Stimulated activated CD8-positive, alpha-beta memory T cell treated with anti-CD3 and anti-CD28 coated beads, Interleukin-12 subunit alpha, Interleukin-12 subunit beta, amount 100 ng/mL, for 1 hour (primary cell): ENCODE results near the gene DNAJB4.
"Not testable (repeated sequence)": the region's sequence is repeated elsewhere in the genome, so short reads cannot be mapped to it uniquely, and the experiment has no call there.

Experiments
- DNase-seq: peaks from one replicate; pipeline ENCODE4 v3.0.0-alpha.2; 2020; ENCODE audit warnings: low read depth

Gene DNAJB4

DNA sequence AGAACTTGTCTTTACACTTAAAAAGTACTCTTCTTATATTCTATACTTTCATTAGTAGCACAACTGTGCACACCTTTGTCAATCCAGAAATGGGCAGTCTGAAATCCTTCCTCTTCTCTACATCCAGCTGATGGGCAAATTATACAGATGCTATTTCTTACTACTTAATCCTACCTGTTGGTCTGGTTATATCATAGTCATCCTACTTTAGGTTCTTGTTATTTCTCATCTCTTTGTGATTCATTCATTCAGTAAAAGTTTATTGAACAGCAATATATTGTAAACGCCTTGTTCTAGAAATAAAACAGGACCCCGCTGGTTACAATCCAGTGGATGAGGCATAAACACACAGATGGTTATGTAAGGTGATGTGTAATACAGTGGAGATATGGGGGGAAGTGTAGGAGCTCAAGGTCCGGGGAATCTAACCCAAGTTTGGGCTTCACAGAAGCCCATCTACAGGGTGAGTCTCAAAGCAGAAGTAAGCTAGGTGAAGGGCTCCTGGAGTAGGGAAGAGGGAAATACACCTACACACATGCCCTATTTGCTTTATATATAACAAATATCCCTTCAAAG is 14.0 kb upstream of the DNAJB4 start:
- DNase-seq, result no peak

DNA sequence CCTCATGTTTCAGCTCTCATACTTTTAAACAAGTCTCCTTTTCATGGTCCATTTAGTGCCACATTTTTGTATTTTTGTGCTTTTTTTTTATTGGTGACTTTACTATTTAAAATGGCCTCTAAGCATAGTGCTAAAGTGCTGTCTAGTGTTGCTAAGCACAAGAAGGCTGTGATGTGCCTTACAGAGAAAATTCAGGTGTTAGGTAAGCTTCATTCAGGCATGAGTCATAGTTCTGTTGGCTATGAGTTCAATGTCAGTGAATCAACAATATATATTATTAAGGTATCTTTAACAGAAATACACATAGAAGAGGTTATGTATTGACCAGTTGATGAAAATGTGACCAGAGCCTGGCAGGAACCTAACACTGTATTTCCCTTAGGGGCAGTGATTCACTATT is 13.1 kb upstream of the DNAJB4 start:
- DNase-seq, result no peak

DNA sequence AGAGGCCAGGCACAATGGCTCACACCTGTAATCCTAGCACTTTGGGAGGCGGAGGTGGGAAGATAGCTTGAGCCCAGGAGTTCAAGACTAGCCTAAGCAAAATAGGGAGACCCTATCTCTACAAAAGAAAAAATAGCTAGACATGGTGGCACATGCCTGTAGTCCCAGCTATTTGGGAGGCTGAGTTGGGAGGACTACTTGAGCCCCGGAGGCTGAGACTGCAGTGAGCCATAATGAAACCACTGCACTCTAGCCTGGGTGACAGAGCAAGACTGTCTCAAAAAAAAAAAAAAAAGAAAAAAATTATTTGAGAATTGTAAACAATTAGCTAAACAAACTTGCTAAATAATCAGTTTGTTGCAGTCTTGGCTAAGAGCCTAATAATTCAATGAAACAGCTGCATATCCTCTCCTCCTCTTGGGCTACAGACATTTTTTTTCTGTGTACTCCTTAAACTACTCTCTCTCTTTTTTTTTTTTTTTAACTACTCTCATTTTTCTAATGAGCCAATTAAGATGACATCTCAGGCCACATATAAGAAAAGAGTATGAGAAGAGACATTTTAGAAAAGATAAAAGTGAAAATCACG is 10.5 kb upstream of the DNAJB4 start:
- DNase-seq, result no peak

DNA sequence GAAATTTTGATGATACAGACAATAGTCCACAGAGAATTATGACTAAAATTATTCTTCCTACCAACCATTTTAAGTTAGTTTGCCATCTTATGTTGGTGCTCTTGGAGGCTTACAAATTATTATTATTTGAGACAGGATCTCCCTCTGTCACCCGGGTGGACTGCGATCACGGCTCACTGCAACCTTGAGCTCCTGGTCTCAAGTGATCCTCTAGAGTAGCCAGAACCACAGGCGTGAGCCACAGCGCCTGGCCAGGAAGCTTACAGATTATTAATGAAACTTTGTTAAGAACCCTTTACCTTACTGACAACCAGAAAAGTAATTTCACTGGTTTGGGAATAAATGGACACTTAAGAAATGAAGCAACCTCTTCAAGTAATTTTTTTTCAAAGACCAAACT is 8.0 kb upstream of the DNAJB4 start:
- no peak for DNase-seq

DNA sequence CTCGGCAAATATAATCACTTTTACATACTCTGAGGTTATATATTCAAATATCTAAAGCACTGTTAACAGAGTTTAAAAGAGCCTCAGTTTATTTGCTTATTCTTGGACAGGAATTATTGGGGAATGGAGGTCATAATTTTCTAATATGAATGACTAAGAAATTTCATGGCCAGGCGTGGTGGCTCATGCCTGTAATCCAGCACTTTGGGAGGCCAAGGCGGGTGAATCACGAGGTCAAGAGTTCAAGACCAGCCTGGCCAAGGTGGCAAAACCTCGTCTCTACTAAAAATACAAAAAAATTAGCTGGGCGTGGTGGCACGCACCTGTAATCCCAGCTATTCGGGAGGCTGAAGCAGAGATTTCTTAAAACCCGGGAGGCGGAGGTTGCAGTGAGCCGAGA is 4.2 kb upstream of the DNAJB4 start:
- not testable (repeated sequence) for DNase-seq

DNA sequence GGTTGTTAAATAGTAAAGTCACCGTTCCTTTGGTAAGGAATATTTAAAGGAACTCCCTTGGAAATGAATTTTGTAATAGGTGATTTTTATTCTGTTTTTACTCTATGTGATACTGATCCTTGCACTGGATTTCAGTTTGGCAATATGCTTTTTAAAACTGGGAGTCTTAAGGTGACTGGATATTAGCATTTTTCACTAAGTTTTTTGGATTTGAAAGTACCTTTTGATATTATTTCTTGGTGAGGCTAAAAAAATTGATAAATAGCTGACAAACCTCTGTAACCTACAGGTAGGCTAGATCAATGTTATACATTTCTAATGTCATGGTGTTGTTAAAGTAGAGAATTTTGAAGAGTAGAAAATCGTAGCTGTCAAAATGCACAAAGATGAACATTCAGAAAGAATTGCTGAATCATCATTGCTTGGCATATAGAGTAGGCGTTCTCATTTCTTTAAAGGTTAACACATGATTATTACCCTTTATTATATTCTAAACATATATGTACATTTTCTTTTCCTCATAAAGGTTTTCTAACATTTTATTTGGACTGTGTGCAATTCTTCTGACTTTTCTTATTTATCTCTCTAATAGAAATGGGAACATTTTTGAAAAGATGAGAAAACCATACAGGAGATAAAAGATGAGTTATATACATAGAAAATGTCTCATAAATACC is 1.5 kb upstream of the DNAJB4 start:
- no peak for DNase-seq

DNA sequence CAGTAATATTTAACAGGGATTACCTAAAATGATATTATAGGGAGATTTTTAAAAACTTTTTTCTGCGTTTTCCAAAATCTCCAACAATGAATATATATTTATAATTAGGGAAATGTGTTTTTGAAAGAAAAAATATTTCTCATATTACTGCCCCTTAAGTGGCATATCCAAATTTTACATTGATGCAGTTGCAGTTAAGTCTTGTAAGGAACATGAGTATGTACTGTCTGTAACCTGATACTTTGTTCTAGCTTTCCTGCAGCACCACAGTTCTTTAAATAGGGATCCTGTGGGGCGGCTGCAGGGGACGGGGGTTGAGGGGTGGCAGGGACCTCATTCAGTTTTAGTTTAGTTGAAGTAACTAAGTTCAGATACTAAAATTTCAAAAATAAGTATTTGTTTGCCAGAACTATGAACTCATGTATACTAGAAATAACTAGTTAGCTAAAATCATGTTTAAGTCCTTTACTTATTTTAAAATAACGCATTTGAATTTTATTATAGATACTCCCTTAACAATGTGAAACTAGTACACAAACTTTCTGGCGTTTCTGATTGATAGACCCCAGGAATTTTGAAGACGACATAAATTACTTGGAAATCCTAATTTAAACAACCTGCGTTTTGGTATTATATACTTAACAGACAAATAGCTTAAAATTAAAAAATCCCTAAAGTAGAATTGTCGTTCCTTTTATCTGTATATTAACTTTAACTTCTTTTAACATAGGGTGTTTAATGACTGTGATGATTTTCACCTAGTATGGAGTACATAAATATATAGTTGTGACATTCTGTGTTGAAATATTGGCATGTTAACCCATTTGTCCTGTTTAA is 639 bp upstream of the DNAJB4 start:
- no peak for DNase-seq

DNA sequence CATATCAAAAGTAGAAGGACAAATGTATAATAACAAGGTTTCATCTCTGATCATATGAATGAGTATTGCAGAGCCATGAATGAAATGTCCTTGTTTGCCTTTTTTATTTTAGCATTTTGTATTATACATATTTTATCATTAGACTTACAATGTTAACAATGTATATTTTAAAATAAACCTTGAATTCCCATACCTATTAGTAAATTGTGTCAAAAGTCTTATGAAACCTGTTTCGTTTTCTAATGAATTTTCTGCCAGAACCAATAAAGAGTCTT is 646 bp downstream of the DNAJB4 start:
- DNase-seq, result no peak

DNA sequence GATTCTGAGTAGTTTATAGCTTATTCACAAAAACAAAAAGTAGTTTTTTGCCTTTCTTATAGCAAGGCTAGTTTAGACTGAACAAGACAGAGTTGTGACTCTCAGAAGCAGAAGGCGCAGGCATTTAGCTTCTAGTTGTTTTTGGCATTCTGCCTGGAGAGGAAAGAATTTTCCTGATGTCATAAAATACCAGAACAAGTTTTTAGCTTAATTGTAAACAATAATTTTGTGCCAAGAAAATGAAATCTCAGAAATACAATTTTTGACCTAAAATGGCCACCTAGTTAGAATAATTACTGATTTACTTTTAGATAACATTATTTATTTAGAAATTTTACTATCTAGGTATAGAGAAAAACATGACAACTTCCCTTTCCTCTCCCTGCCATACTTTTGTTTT is 1.0 kb downstream of the DNAJB4 start:
- DNase-seq, result no peak

DNA sequence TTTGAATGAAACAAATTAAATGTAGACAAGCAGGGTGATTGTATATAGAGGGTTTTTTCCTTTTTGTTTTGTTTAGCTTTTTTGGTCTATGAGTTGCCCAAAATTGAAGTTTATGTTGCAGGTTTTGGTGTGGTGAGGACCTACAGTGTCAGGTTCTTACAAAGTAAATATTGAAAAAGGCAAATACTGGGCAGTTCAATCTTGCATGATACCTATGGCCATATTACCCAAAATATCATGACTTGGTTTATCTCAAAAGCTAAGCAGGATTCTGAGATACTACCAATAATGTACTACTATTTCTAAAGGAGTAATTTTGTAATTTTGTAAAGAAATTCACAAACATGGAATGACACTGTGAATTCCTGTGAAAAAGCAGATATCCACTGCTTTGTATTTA is 1.8 kb downstream of the DNAJB4 start:
- no peak for DNase-seq

DNA sequence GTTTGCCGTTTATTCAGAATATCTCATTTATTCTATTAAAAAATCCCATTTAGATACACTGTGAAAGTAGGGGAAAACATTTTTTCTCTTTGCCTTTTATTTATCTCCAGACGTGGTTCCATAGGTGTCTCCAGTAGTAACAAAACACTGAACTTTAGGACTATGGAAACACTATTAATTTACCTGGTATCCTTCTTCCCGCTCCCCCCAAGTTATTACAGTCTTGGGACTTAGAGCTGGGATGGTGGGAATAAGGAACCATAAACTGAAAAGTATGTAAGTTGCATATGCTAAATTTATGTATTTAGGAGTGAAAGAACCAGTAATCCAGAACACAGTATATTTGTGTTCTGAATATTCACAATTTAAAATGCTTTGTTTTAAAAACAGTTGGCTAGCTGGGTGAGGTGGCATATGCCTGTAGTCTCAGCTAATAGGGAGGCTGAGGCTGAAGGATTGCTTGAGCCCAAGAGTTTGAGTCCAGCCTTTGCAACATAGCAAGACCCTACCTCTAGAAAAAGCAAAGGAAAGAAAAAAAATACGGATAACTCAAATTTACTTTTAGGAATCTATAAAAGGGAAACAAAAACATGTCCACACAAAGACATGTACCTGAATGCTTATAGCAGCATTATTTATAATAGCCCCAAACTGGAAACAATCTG is 3.1 kb downstream of the DNAJB4 start:
- DNase-seq, result no peak

DNA sequence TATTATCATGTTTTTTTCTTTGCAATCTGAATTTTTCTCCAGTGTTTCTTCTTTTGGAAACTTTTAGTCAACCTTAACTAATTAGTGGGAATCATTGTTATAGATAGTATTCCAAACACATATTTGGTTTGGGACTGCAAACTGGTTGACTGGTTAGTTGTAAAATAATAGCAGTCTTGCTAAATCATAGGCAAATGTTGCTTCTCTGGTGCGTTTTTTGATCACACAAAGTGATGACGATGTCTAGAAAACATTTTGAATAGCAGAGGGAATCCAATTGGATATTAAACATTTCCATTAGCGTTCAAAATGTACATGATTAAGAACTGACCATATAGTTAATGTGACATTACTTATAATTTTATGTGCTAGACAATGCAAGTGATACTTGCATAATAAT is 4.5 kb downstream of the DNAJB4 start:
- no peak for DNase-seq

DNA sequence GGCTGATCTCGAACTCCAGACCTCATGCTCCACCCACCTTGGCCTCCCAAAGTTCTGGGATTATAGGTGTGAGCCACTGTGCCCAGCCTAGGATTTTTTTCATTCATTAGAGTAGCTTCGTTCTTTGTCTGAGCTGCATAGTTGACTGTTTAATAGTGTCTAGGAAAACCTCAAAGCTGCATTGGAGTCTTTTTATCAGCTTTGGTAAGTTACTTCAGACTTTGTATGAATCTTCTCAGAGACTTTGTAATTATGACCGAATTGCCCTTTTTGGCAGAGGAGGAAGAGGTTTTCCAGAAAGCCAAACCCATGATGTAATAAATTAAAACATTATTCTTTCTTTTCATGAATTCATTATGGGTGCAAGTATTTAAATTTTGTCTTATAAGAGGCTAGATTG is 5.1 kb downstream of the DNAJB4 start:
- no peak for DNase-seq

DNA sequence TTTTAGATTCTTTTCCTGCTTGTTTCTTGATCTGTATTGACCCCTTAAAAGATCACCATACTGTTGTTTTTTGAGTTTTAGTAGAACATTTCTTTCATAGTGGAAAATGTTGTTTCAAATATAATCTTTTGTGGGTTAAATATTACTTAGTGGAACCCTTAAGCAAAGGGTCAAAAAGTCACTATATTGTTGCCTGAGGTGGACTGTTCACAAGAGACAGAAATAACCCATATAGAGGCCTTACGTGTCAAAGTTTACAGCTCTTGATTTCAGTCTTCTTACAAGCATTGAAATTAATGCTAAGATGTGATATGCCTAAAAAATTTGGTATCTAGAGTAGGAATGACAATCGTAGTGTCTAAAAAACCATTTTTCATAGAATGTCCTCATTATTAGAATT is 6.3 kb downstream of the DNAJB4 start:
- DNase-seq, result no peak

DNA sequence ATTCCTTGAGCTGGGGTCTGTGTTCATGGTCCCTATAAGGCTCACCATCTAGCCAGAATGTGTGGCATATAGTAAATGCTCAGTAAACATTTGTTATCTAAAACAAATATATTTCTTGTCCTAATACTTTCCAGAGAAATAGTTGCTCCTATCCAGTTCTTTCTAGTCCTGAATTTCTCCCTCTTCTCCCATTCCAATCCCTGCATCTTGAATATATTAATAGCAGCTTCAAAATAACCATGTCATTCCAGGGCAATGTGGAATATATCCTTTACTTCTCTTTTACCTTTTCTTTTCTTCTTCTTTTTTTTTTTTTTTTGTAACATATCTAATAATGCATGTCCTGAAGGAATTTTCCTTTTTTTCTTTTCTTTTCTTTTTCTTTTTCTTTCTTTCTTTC is 10.4 kb downstream of the DNAJB4 start:
- no peak for DNase-seq

DNA sequence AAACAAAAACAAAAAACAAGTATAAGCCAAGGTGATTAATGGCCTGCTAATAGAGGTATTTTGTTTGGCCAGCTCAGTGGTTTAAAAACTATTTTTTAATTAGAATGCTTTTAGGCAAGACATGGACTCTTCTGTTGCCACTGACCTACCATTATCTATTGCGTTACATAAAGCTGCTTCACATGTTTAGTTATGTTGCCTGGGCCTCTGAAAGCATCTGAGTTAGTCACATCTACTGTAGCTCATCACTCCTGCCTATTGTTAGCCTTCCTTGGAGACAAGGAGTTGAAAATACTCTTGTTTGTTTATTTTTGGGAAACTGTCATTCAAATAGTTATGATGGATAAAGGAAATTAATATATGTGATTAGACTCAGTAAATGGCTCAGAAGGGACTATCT is 14.3 kb downstream of the DNAJB4 start:
- no peak for DNase-seq

DNA sequence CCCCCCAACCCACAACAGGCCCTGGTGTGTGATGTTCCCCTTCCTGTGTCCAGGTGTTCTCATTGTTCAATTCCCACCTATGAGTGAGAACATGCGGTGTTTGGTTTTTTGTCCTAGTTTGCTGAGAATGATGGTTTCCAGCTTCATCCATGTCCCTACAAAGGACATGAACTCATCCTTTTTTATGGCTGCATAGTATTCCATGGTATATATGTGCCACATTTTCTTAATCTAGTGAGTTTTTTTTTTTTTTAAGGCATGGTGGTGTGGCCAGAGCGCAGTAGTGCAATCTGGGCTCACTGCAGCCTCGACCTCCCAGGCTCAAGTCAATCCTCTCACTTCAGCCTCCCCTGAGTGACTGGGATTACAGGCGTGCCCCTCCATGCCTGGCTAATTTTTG is 16.4 kb downstream of the DNAJB4 start:
- not testable (repeated sequence) for DNase-seq

DNA sequence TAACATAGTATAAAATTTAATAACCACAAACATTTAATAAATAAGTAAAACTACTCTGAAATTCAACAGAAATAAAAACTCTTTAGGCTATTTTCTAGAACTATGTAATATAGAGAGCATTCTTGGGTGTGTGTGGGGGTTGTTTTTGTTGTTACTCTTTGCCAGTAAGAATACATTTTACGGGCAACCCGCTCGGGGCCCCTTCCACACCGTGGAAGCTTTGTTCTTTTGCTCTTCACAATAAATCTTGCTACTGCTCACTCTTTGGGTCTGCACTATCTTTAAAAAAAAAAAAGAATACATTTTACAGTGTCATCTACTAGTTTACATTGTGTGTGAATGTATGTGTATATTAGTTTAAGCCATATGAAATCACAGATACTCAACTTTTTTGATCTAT is 25.1 kb downstream of the DNAJB4 start:
- no peak for DNase-seq

DNA sequence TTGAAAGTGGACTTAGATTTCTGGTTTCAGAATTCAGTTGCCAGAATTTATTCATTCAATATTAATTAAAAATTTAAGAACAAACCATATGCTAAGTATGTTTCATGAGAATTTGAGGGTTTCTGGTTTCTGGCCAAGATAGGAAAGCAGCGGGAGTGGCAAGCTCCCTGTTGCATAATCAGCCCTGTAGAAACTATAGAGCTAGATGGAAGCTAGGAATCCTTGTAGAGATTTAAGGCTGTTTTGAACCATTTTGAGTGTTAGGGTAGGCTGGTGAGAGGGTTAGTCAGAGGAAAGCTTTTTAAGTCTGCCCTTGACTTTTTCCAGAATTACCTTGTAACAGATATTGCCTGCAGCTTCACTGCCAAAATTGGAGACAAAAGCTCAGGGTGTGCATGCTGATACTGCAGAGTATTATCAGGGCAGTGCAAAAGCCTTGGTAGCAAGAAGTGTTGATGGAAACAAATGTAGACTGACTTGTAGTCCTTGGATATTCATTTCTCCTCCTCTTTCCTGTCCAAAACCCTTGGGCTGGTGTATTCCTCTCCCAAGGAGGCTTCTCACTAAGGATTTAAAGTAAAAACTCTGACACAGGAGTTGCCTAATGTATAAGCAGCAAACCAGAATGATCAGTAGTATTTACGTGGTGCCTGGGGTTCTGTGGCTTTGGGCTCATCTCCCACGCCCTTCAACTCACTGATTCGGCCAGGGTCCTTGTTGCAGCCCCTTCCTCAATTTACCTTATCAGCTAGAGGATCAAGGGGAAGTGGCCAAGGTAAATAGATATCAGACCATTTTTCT is 28.5 kb downstream of the DNAJB4 start:
- DNase-seq, result no peak

DNA sequence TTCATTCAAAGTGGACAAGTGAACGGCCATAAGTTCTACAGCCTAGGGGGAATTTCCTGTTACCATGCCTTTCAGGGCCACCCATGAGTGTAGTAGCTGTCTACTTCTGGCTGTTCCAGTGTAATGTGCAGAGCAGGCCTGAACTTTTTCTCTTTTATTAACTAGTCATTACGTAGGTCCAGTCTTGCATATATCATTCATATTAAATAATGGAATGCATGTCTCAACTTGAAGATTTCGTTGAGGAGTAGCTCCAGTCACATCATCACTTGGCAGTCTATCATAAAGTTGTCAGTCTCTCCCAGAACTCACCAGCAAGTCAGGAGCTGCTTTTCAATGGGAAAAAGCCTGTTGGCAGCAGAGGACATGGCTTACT is 29.0 kb downstream of the DNAJB4 start:
- DNase-seq, result no peak

DNA sequence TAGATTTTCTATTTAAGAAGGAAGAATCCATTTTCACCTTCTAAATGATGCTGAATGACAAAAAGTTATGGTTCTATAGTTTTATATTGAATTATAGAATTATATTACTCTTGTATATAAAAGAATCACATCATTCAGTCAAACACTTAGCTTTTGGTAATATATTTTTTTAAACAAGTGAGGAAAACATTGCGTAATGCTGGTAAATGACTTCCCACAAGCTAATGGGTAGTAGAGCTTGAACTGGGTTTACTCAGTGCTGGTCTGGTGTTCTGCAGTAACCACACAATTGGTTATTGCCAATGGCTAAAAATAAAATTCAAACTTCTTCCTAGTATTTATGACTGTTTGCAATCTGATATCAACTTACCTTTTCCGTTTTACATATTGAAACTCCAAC is 30.4 kb downstream of the DNAJB4 start:
- DNase-seq, result no peak

DNA sequence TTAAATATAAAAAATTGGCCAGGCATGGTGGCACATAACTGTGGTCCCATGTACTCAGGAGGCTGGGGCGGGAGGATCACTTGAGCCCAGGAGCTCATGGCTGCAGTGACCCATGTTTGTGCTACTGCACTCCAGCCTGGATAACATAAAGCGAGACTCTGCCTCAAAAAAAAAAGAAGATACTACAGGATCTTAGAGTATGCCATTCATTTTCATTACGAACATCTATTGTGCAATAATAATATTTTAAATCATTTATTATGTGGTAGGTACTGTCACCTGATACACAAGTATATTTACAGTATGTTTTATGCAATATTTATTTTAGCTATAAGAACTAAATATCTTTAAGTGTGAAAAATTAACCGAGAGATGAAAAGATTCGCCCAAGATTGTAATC is 31.7 kb downstream of the DNAJB4 start:
- DNase-seq, result no peak
